IMR-90 (cell line): Measurements from ENCODE around the gene MMP2. TPM values are rescaled to one million over a fixed set of nuclear protein-coding genes. Genes with fewer than 3 reads are reported as not detected.
A peak's percentile ranks its signal among the peaks of the same experiment; 100 is the strongest.

Source experiments
- ATAC-seq: fragments of 200-7000 bp; cut with Tn5 transposase; 2 replicates; pipeline ENCODE4 v1.9.1; 2020; ENCODE audit warnings: low read depth, mild to moderate bottlenecking, moderate library complexity
- BruUV-seq: library from RNA; stranded (reverse); fragments of 400-500 nt; replicated peaks from 2 replicates; lab custom pipeline; 2021; lab: Mats Ljungman, UMichigan
- CTCF ChIA-PET: fragments of 300-600 bp; formaldehyde crosslinking; extraction: SDS; loops from one replicate; lab custom pipeline; 2021; ENCODE audit warnings: antibody characterized with exemption; lab: Yijun Ruan, JAX
- POLR2A ChIA-PET: fragments of 300-600 bp; sonication (Branson Sonifier 250); formaldehyde crosslinking; loops from one replicate; lab custom pipeline; 2022; ENCODE audit warnings: antibody characterized with exemption; ENCODE audit not compliant: unreplicated experiment; lab: Charles Lee
- DNase-seq: peaks from one replicate; pipeline ENCODE4 v3.0.0; 2013
- H2AFZ ChIP-seq: replicated peaks from 2 replicates; pipeline ENCODE3; 2013; ENCODE audit warnings: low read length, mild to moderate bottlenecking; ENCODE audit not compliant: poor library complexity
- H2AK5ac ChIP-seq: 2 replicates; pipeline ENCODE4 v1.6.1; 2013; ENCODE audit warnings: low read depth, low read length, inconsistent platforms
- H2AK9ac ChIP-seq: replicated peaks from 2 replicates; pipeline ENCODE3; 2013; ENCODE audit warnings: mild to moderate bottlenecking, low read depth, low read length, moderate library complexity; ENCODE audit not compliant: poor library complexity
- H2BK120ac ChIP-seq: 2 replicates; pipeline ENCODE4 v1.6.1; 2013; ENCODE audit warnings: low read depth, low read length, inconsistent platforms
- H2BK15ac ChIP-seq: 3 replicates; pipeline ENCODE4 v1.6.1; 2013; ENCODE audit warnings: low read depth, low read length, inconsistent platforms
- H2BK20ac ChIP-seq: 2 replicates; pipeline ENCODE4 v1.6.1; 2013; ENCODE audit warnings: low read depth, mild to moderate bottlenecking, inconsistent platforms, low read length, moderate library complexity
- H2BK5ac ChIP-seq: 2 replicates; pipeline ENCODE4 v1.6.1; 2013; ENCODE audit warnings: mild to moderate bottlenecking, low read depth, low read length, inconsistent platforms; ENCODE audit not compliant: poor library complexity, severe bottlenecking
- H3K14ac ChIP-seq: replicated peaks from 2 replicates; pipeline ENCODE4 v1.6.1; 2013; ENCODE audit warnings: low read depth, low read length, inconsistent platforms
- H3K18ac ChIP-seq: 2 replicates; pipeline ENCODE4 v1.6.1; 2013; ENCODE audit warnings: low read depth, low read length, control low read depth
- H3K23ac ChIP-seq: 2 replicates; pipeline ENCODE4 v1.6.1; 2013; ENCODE audit warnings: low read depth, low read length, inconsistent platforms
- H3K27ac ChIP-seq: 2 replicates; pipeline ENCODE4 v1.5.1; 2013; ENCODE audit warnings: mild to moderate bottlenecking, control low read depth, low read length; ENCODE audit not compliant: insufficient read depth
- H3K27me3 ChIP-seq: 2 replicates; pipeline ENCODE4 v1.6.1; 2013; ENCODE audit warnings: low read length; ENCODE audit not compliant: control insufficient read depth, insufficient read depth
- H3K36me3 ChIP-seq: 2 replicates; pipeline ENCODE4 v1.6.1; 2013; ENCODE audit warnings: low read length, mixed read lengths; ENCODE audit not compliant: control insufficient read depth, insufficient read depth
- H3K4ac ChIP-seq: 2 replicates; pipeline ENCODE4 v1.6.1; 2013; ENCODE audit warnings: low read depth, low read length, inconsistent platforms
- H3K4me1 ChIP-seq: 2 replicates; pipeline ENCODE4 v1.6.1; 2013; ENCODE audit warnings: low read length, mixed read lengths; ENCODE audit not compliant: control insufficient read depth, insufficient read depth
- H3K4me2 ChIP-seq: 2 replicates; pipeline ENCODE4 v1.6.1; 2013; ENCODE audit warnings: low read depth, mild to moderate bottlenecking, control low read depth, low read length, moderate library complexity
- H3K4me3 ChIP-seq: 2 replicates; pipeline ENCODE4 v1.5.1; 2013; ENCODE audit warnings: low read depth, mild to moderate bottlenecking, control low read depth, low read length, moderate library complexity; ENCODE audit not compliant: insufficient read depth
- H3K56ac ChIP-seq: 2 replicates; pipeline ENCODE4 v1.6.1; 2013; ENCODE audit warnings: low read length, inconsistent platforms; ENCODE audit not compliant: insufficient read depth; ENCODE audit errors: extremely low read depth
- H3K79me1 ChIP-seq, 2 experiments: 2 replicates each; pipeline ENCODE4 v1.6.1; 2013; ENCODE audit warnings: low read length in 2 of 2, inconsistent platforms in 1 of 2, low read depth in 1 of 2
- H3K9ac ChIP-seq: 2 replicates; pipeline ENCODE4 v1.6.1; 2013; ENCODE audit warnings: low read depth, low read length, control low read depth
- H3K9me1 ChIP-seq: 2 replicates; pipeline ENCODE4 v1.6.1; 2013; ENCODE audit warnings: low read length, inconsistent platforms; ENCODE audit not compliant: insufficient read depth
- H3K9me3 ChIP-seq: 2 replicates; pipeline ENCODE4 v1.6.1; 2013; ENCODE audit warnings: low read length; ENCODE audit not compliant: control insufficient read depth, insufficient read depth
- H4K20me1 ChIP-seq: 2 replicates; pipeline ENCODE4 v1.6.1; 2013; ENCODE audit warnings: low read length, inconsistent platforms; ENCODE audit not compliant: insufficient read depth
- H4K5ac ChIP-seq: 2 replicates; pipeline ENCODE4 v1.6.1; 2013; ENCODE audit warnings: mild to moderate bottlenecking, low read depth, low read length, control low read depth
- H4K8ac ChIP-seq, 2 experiments: 2 replicates each; pipeline ENCODE4 v1.6.1; 2013; ENCODE audit warnings: low read depth in 2 of 2, low read length in 2 of 2, control low read depth in 1 of 2, inconsistent platforms in 1 of 2
- H4K91ac ChIP-seq: 2 replicates; pipeline ENCODE4 v1.6.1; 2013; ENCODE audit warnings: low read depth, low read length, inconsistent platforms; ENCODE audit not compliant: insufficient read depth
- BHLHE40 ChIP-seq: fragments of 150-350 bp; IDR thresholded peaks from 2 replicates; pipeline ENCODE4 v1.6.1; 2016; ENCODE audit warnings: mild to moderate bottlenecking, low read depth, low read length
- CHD1 ChIP-seq: IDR thresholded peaks from 2 replicates; pipeline ENCODE4 v1.6.1; 2012; ENCODE audit warnings: low read depth, low read length, improper control_type of control experiment
- MAFK ChIP-seq: IDR thresholded peaks from 2 replicates; pipeline ENCODE4 v1.6.1; 2012; ENCODE audit warnings: low read depth, low read length, improper control_type of control experiment
- NFE2L2 ChIP-seq: fragments of 150-350 bp; IDR thresholded peaks from 2 replicates; pipeline ENCODE4 v1.6.1; 2016; ENCODE audit warnings: low read depth, mild to moderate bottlenecking, low read length
- POLR2A ChIP-seq: IDR thresholded peaks from 2 replicates; pipeline ENCODE4 v1.6.1; 2012; ENCODE audit warnings: mild to moderate bottlenecking, low read depth, low read length
- RAD21 ChIP-seq: IDR thresholded peaks from 2 replicates; pipeline ENCODE4 v1.6.1; 2012; ENCODE audit warnings: low read length, improper control_type of control experiment
- WGBS, 2 experiments: methylation state at CpG; one replicate each; pipeline versions ENCODE4 v1.1.5 to v1.1.7; 2013; ENCODE audit warnings: missing lambda C conversion rate in 2 of 2; ENCODE audit not compliant: insufficient read length in 1 of 2; ENCODE audit errors: extremely low coverage in 2 of 2; 5-methylcytosine and 5-hydroxymethylcytosine counted together
- dilution Hi-C: fragments of 300-500 bp; cut with HindIII; formaldehyde crosslinking; loops from one replicate; pipeline ENCODE4 v1.14.3; 2018; ENCODE audit warnings: low sequenced_read_pairs; ENCODE audit not compliant: unreplicated experiment
- in situ Hi-C: fragments of 300-500 bp; cut with MboI; formaldehyde crosslinking; loops from 3 replicates; pipeline ENCODE4 v1.14.3; 2019; ENCODE audit warnings: low sequenced_read_pairs, inconsistent platforms, mixed read lengths
- intact Hi-C: fragments of 100-400 bp; cut with micrococcal nuclease; formaldehyde crosslinking; loops from 2 replicates; pipeline ENCODE4 v1.10.0; 2022
- polyA plus RNA-seq, 3 experiments: library from polyadenylated mRNA; depleted of rRNA; stranded (reverse); fragments of >200 nt; gene quantifications; 2 replicates each; pipeline ENCODE4 v1.2.3, GENCODE V29; 2012; ENCODE audit warnings: low replicate concordance in 1 of 3
- total RNA-seq: library from RNA; depleted of rRNA; stranded (reverse); fragments of >200 nt; gene quantifications from 2 replicates; pipeline ENCODE4 v1.2.3, GENCODE V29; 2012
- TF ChIP-seq, protein P1 (sequence below): fragments of 150-350 bp; IDR thresholded peaks from 2 replicates; pipeline ENCODE4 v1.6.1; 2016; ENCODE audit warnings: low read depth, mild to moderate bottlenecking, low read length, moderate library complexity, borderline replicate concordance
- TF ChIP-seq, protein P2 (sequence below): conservative IDR thresholded peaks from 2 replicates; pipeline ENCODE4 v1.5.1; 2012; ENCODE audit warnings: mild to moderate bottlenecking, low read depth, low read length, improper control_type of control experiment

The MMP2 gene
- total and polyA plus RNA-seq, 2 of the 4 experiments (the other 2 are of a cell fraction): 240 to 574 TPM

DNA sequence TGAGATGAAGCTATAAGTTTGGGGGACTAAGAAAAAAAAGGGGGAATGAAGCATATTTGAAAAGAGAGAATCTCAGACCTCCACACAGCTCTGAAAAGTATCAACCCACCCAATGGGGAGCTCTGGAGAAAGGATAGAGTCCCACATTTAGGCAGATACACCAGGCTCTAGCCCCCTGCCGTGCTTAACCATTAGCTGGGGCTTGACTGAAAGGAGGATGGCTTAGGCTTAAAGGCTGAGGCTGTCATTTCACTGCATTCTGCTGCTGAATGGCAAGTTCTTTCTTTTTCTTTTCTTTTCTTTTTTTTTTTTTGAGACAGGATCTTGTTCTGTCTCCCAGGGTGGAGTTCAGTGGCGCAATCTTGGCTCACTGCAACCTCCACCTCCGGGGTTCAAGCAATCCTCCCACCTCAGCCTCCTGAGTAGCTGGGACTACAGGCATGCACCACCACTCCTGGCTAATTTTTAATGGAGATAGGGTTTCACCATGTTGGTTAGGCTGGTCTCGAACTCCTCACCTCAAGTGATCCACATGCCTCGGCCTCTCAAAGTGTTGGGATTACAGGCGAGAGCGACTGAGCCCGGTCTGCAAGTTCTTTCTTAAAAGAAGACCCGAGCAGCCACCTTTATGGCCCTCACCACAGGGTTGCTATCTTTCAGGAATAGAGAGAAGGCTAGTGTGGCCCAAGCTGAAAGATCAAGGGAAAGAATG, 9.0 kb upstream of the MMP2 start (continued):
- TF ChIP-seq MAFK (no peak), CHD1 (no peak)

DNA sequence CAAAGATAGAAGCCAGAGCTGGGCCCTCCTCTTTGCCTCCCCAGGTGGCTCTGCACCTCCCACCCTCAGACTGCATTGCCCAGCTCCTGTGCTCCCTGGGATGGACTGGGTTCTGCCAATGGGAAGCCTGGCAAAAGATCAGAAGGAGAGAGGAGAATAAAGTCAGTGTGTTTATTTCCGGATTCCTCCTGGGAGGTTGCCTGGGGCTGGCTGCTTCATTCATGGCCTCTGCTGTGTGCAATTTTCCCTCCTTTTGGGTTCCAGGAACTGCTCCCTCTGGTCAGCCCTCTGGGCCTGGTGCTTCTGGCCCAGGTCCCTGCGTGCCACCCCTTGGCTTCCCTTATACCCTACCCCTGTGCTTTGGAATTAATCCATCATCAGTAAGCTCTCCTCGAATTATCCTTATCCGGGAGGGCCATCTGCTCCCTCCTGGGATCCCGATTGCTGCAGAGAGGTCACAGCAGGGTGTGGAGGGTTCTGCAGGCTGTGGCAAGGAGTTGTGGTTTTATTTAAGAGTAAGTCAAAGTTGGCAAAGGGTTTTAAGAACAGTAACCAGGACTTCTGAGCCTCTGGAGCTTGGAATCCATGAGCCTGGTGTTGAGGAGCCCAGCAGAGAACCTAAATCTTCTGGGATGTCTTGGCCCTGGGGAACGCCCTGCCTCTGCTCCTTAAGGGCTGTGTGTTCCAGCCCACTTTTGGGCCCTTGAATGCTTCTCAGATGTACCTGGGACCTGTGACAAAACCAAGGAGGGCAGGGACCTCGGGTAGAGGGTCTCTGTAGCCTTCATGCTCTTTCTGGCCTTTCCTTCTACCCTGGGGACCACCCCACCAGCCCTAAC, 8.2 kb upstream of the MMP2 start:
- Histone ChIP-seq H3K9me1 (peaks cover 8% of the 10 kb centered on the region; the same call in 1 of the 2 replicates), H2BK120ac (peak overlapping the region; percentile 89), H2BK15ac (peak overlapping the region; percentile 91), H3K56ac (peak overlapping the region; percentile 22; the same call in 1 of the 2 replicates), H4K20me1 (no peaks in the 10 kb centered on the region), H3K4me3 (no peak overlapping the region), H2BK20ac (peak overlapping the region; percentile 84), H3K36me3 (no peaks in the 10 kb centered on the region), H3K4ac (peak overlapping the region; percentile 48), H2AK5ac (peak overlapping the region; percentile 76), H3K14ac (peak overlapping the region; percentile 36), H3K9ac (no peak overlapping the region), H3K27me3 (no peaks in the 10 kb centered on the region), H3K79me1 (no peaks in the 10 kb centered on the region), H3K4me1 (peaks cover 18% of the 10 kb centered on the region), H2AFZ (peak overlapping the region; percentile 38), H4K8ac (peak overlapping the region; percentile 41 to 92; a peak in 3 of 4 replicates), H3K4me2 (peak overlapping the region; percentile 22), H2AK9ac (peak overlapping the region; percentile 89), H4K5ac (peak overlapping the region; percentile 27), H3K23ac (peak overlapping the region; percentile 51; the same call in 1 of the 2 replicates), H2BK5ac (peak overlapping the region; percentile 72), H3K27ac (peak overlapping the region; percentile 71), H4K91ac (peak overlapping the region; percentile 75), H3K9me3 (no peaks in the 10 kb centered on the region), H3K18ac (peak overlapping the region; percentile 65)
- ChIA-PET CTCF (interaction anchor here (0.6 to 1.0 kb wide), 2 partner anchors 1130 to 1920 kb away, joined by 3 read pairs; no protein-coding TSS in a partner anchor), POLR2A (no interaction called here)
- intact Hi-C loops (no loop called here), dilution Hi-C loops (no loop called here), in situ Hi-C loops (loop anchor here (25.0 kb wide), 1 partner anchor 842 kb away; no protein-coding TSS in a partner anchor)
- BruUV-seq: no TSS peak
- DNase-seq: no peak
- peak; percentile 43 for ATAC-seq
- WGBS, 2 experiments: no CpG with 5 or more reads among the region's 7 CpGs
- TF ChIP-seq, protein P1, sequence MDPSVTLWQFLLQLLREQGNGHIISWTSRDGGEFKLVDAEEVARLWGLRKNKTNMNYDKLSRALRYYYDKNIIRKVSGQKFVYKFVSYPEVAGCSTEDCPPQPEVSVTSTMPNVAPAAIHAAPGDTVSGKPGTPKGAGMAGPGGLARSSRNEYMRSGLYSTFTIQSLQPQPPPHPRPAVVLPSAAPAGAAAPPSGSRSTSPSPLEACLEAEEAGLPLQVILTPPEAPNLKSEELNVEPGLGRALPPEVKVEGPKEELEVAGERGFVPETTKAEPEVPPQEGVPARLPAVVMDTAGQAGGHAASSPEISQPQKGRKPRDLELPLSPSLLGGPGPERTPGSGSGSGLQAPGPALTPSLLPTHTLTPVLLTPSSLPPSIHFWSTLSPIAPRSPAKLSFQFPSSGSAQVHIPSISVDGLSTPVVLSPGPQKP: no peak
- TF ChIP-seq NFE2L2 (no peak), MAFK (no peak), BHLHE40 (no peak), RAD21 (no peak), CHD1 (no peak), POLR2A (no peak)
- TF ChIP-seq, protein P2, sequence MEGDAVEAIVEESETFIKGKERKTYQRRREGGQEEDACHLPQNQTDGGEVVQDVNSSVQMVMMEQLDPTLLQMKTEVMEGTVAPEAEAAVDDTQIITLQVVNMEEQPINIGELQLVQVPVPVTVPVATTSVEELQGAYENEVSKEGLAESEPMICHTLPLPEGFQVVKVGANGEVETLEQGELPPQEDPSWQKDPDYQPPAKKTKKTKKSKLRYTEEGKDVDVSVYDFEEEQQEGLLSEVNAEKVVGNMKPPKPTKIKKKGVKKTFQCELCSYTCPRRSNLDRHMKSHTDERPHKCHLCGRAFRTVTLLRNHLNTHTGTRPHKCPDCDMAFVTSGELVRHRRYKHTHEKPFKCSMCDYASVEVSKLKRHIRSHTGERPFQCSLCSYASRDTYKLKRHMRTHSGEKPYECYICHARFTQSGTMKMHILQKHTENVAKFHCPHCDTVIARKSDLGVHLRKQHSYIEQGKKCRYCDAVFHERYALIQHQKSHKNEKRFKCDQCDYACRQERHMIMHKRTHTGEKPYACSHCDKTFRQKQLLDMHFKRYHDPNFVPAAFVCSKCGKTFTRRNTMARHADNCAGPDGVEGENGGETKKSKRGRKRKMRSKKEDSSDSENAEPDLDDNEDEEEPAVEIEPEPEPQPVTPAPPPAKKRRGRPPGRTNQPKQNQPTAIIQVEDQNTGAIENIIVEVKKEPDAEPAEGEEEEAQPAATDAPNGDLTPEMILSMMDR: no peak
